Panc1 (cell line): ENCODE data around the gene KLF2. TPM values are rescaled to one million over a fixed set of nuclear protein-coding genes. Genes with fewer than 3 reads are reported as not detected.
A peak's percentile ranks its signal among the peaks of the same experiment; 100 is the strongest.

ENCODE experiments used
- ATAC-seq: fragments of 200-7000 bp; cut with Tn5 transposase; 2 replicates; pipeline ENCODE4 v1.9.1; 2020; ENCODE audit warnings: mild to moderate bottlenecking, moderate library complexity
- BruUV-seq: library from RNA; stranded (reverse); fragments of 400-500 nt; replicated peaks from 2 replicates; lab custom pipeline; 2021; lab: Mats Ljungman, UMichigan
- CTCF ChIA-PET: fragments of 300-600 bp; sonication (Branson Sonifier 250); formaldehyde crosslinking; loops from one replicate; lab custom pipeline; 2022; ENCODE audit warnings: antibody characterized with exemption; lab: Charles Lee
- POLR2A ChIA-PET: fragments of 300-600 bp; sonication (Branson Sonifier 250); formaldehyde crosslinking; loops from one replicate; lab custom pipeline; 2022; ENCODE audit warnings: antibody characterized with exemption; lab: Charles Lee
- DNase-seq: peaks from one replicate; pipeline ENCODE4 v3.0.0-alpha.2; 2010; ENCODE audit warnings: low read depth, low spot score
- H3K27ac ChIP-seq: 2 replicates; pipeline ENCODE4 v1.5.1; 2011; ENCODE audit warnings: mild to moderate bottlenecking, low read length, inconsistent platforms
- H3K27me3 ChIP-seq: fragments of 200-500 bp; sonication (Bioruptor generic); 2 replicates; pipeline ENCODE4 v1.6.0; 2014; ENCODE audit warnings: low read length, inconsistent platforms; ENCODE audit not compliant: control insufficient read depth, insufficient read depth
- H3K36me3 ChIP-seq: fragments of 200-500 bp; sonication (Bioruptor generic); 2 replicates; pipeline ENCODE4 v1.5.1; 2014; ENCODE audit warnings: inconsistent platforms, mild to moderate bottlenecking, low read length, moderate library complexity; ENCODE audit not compliant: control insufficient read depth, insufficient read depth
- H3K4me1 ChIP-seq: 2 replicates; pipeline ENCODE4 v1.5.1; 2011; ENCODE audit warnings: inconsistent platforms, mild to moderate bottlenecking, low read length, moderate library complexity; ENCODE audit not compliant: control insufficient read depth, insufficient read depth
- H3K4me3 ChIP-seq, 2 experiments: 2 replicates each; pipeline ENCODE4 v1.5.1; 2011 to 2012; ENCODE audit warnings: low read depth in 2 of 2, low read length in 2 of 2, mild to moderate bottlenecking in 2 of 2, inconsistent platforms in 1 of 2, moderate library complexity in 1 of 2
- H3K9me3 ChIP-seq: fragments of 200-500 bp; sonication (Bioruptor generic); 2 replicates; pipeline ENCODE4 v1.5.1; 2014; ENCODE audit warnings: low read depth, mild to moderate bottlenecking, inconsistent platforms, low read length, moderate library complexity; ENCODE audit not compliant: control insufficient read depth, insufficient read depth
- CTCF ChIP-seq: fragments of 450-650 bp; IDR thresholded peaks from 2 replicates; pipeline ENCODE4 v1.5.1; 2017; ENCODE audit warnings: mild to moderate bottlenecking
- POLR2AphosphoS5 ChIP-seq: IDR thresholded peaks from 2 replicates; pipeline ENCODE4 v1.6.1; 2012; ENCODE audit warnings: mild to moderate bottlenecking, low read depth, low read length, moderate library complexity
- SIN3A ChIP-seq: IDR thresholded peaks from 2 replicates; pipeline ENCODE4 v1.6.1; 2012; ENCODE audit warnings: low read depth, mild to moderate bottlenecking, low read length, moderate library complexity, borderline replicate concordance; ENCODE audit not compliant: insufficient read depth
- TCF7L2 ChIP-seq: IDR thresholded peaks from 2 replicates; pipeline ENCODE4 v1.6.1; 2011; ENCODE audit warnings: mild to moderate bottlenecking, low read depth, low read length, inconsistent platforms
- in situ Hi-C: cut with HindIII; loops from 2 replicates; pipeline ENCODE4 v1.10.0; 2016; ENCODE audit warnings: low sequenced_read_pairs, low pct_unique_long_range_greater_than_20kb
- intact Hi-C: fragments of 100-400 bp; cut with micrococcal nuclease; formaldehyde crosslinking; loops from one replicate; pipeline ENCODE4 v1.10.0; 2022; ENCODE audit not compliant: unreplicated experiment
- total RNA-seq: library from RNA; stranded (reverse); gene quantifications from one replicate; pipeline ENCODE4 v1.2.1, GENCODE V29; 2021; ENCODE audit not compliant: unreplicated experiment
- TF ChIP-seq, protein P1 (sequence below), 2 experiments: IDR thresholded peaks; 2 replicates each; pipeline ENCODE4 v1.6.1; 2011 to 2012; ENCODE audit warnings: low read depth in 2 of 2, control low read depth in 1 of 2, low read length in 1 of 2, mild to moderate bottlenecking in 1 of 2, moderate library complexity in 1 of 2; ENCODE audit not compliant: insufficient read depth in 1 of 2

The KLF2 gene
- total RNA-seq, 1 experiment from 2014 or later, result 3.5 TPM

DNA sequence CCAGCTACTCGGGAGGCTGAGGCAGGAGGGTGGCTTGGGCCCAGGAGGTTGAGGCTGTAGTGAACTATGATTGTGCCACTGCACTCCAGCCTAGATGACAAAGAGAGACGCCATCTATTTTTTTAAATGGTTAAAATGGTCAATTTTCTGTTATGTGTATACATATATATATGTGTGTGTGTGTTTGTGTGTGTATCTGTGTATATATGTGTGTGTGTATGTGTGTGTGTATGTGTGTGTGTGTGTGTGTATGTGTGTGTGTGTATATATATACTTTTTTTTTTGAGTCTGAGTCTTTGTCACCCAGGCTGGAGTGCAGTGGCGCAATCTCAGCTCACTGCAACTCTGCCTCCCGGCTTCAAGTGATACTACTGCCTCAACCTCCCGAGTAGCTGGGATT lies 42.9 kb upstream of the KLF2 start:
- Histone ChIP-seq H3K27me3 (no peaks in the 10 kb centered on the region), H3K4me1 (peaks cover 18% of the 10 kb centered on the region), H3K4me3 (no peak overlapping the region), H3K27ac (no peak overlapping the region), H3K9me3 (no peaks in the 10 kb centered on the region), H3K36me3 (no peaks in the 10 kb centered on the region)
- in situ Hi-C loops (no loop called here), intact Hi-C loops (no loop called here)
- no TSS peak for BruUV-seq
- POLR2A ChIA-PET, result no interaction called here
- TF ChIP-seq CTCF (no peak), SIN3A (no peak), POLR2AphosphoS5 (no peak), TCF7L2 (no peak)
- TF ChIP-seq, protein P1, sequence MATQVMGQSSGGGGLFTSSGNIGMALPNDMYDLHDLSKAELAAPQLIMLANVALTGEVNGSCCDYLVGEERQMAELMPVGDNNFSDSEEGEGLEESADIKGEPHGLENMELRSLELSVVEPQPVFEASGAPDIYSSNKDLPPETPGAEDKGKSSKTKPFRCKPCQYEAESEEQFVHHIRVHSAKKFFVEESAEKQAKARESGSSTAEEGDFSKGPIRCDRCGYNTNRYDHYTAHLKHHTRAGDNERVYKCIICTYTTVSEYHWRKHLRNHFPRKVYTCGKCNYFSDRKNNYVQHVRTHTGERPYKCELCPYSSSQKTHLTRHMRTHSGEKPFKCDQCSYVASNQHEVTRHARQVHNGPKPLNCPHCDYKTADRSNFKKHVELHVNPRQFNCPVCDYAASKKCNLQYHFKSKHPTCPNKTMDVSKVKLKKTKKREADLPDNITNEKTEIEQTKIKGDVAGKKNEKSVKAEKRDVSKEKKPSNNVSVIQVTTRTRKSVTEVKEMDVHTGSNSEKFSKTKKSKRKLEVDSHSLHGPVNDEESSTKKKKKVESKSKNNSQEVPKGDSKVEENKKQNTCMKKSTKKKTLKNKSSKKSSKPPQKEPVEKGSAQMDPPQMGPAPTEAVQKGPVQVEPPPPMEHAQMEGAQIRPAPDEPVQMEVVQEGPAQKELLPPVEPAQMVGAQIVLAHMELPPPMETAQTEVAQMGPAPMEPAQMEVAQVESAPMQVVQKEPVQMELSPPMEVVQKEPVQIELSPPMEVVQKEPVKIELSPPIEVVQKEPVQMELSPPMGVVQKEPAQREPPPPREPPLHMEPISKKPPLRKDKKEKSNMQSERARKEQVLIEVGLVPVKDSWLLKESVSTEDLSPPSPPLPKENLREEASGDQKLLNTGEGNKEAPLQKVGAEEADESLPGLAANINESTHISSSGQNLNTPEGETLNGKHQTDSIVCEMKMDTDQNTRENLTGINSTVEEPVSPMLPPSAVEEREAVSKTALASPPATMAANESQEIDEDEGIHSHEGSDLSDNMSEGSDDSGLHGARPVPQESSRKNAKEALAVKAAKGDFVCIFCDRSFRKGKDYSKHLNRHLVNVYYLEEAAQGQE (IDR thresholded peaks at IDR 0.05; ENCODE audit: insufficient read depth in 1 of 2, low read depth in 2 of 2, low read length in 1 of 2), result no peak
- CTCF ChIA-PET, result interaction anchor here (0.6 kb wide), 1 partner anchor 11 kb away, joined by 13 read pairs; no protein-coding TSS in a partner anchor
- no peak for DNase-seq
- no peak for ATAC-seq

DNA sequence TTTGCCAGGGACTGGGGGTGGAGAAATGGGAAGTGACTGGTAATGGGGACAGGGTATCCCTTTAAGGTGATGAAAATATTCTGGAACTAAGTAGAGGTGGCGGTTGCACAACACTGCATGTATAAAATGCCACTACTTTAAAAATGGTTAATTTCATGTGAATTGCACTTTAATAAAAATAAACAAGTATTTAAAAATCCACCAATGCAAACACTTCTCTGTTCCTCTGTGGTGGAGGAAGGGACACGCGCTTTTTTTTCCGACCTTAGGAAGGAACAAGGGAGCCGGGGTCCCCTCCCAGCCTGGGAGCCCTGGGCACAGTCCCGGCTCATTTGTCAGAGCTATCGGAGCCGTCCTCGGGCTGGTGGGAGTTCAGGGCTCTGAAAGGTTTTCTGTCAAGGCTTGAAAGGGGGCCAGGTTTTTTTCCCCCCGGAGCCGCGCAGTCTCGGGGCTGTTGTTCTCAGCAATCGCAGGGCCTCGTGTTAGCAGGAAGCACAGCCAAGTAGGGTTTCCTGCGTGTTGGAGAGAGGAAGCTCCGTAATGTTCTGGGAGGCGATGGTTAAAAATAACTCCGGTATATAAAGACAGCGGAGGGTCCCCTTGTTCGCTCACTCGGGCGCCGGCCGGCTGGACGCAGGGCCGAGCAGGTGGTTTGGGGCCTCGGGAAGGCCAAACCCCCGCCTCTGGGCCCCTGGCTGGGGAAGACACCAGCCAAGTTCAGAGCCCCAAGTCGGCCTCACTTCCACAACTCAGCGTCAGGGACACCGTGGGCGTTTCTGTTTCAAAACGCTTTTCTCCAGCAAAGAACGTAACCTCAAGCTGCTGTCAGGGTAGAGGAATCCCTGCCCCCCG lies 41.2 kb upstream of the KLF2 start:
- Histone ChIP-seq H3K27ac (0 out of 2 replicates have a peak overlapping the region, but pooled peaks have one; percentile 7), H3K4me3 (no peak overlapping the region), H3K9me3 (no peaks in the 10 kb centered on the region), H3K36me3 (no peaks in the 10 kb centered on the region), H3K4me1 (peaks cover 18% of the 10 kb centered on the region), H3K27me3 (no peaks in the 10 kb centered on the region)
- TF ChIP-seq TCF7L2 (no peak), POLR2AphosphoS5 (no peak), CTCF (no peak), SIN3A (no peak)
- TF ChIP-seq, protein P1 (IDR thresholded peaks at IDR 0.05; ENCODE audit: insufficient read depth in 1 of 2, low read depth in 2 of 2, low read length in 1 of 2), result no peak
- DNase-seq (no peak), ATAC-seq (no peak)
- intact Hi-C loops (no loop called here), in situ Hi-C loops (no loop called here)
- BruUV-seq, result no TSS peak
- CTCF ChIA-PET, result no interaction called here
- POLR2A ChIA-PET, result no interaction called here
